Neutrophil (primary cell): ENCODE measurements around the gene MYO16.
"Not testable (repeated sequence)": the region's sequence is repeated elsewhere in the genome, so short reads cannot be mapped to it uniquely, and the experiment has no call there.

Experiments used
- H3K27ac ChIP-seq: fragments of 200-600 bp; sonication (generic); 2 replicates; pipeline ENCODE4 v1.5.1; 2016; ENCODE audit warnings: mild to moderate bottlenecking, moderate library complexity
- H3K27me3 ChIP-seq: fragments of 200-600 bp; sonication (generic); 2 replicates; pipeline ENCODE4 v1.6.0; 2016; ENCODE audit warnings: mild to moderate bottlenecking
- H3K36me3 ChIP-seq: fragments of 200-600 bp; sonication (generic); 2 replicates; pipeline ENCODE4 v1.5.1; 2017
- H3K4me1 ChIP-seq, 2 experiments: fragments of 200-600 bp in 1 of 2; sonication (generic) in 1 of 2; 1 replicate in 1 of 2; 2 replicates in 1 of 2; pipeline versions ENCODE4 v1.5.1 to v1.6.1; 2013 to 2016; ENCODE audit warnings: low read depth in 1 of 2, low read length in 1 of 2, mild to moderate bottlenecking in 1 of 2, moderate library complexity in 1 of 2; ENCODE audit not compliant: control insufficient read depth in 1 of 2, insufficient read depth in 1 of 2
- H3K4me3 ChIP-seq, 2 experiments: fragments of 200-600 bp in 1 of 2; sonication (generic) in 1 of 2; 1 replicate in 1 of 2; 2 replicates in 1 of 2; pipeline ENCODE4 v1.5.1; 2013 to 2016; ENCODE audit warnings: low read depth in 1 of 2, low read length in 1 of 2, mild to moderate bottlenecking in 1 of 2, moderate library complexity in 1 of 2
- H3K9me3 ChIP-seq: fragments of 200-600 bp; sonication (generic); 2 replicates; pipeline ENCODE4 v1.5.1; 2016
- TF ChIP-seq, protein P1 (sequence below): fragments of 200-600 bp; sonication (generic); IDR thresholded peaks from 2 replicates; pipeline ENCODE4 v1.5.1; 2016; ENCODE audit warnings: antibody characterized with exemption

Gene MYO16

DNA sequence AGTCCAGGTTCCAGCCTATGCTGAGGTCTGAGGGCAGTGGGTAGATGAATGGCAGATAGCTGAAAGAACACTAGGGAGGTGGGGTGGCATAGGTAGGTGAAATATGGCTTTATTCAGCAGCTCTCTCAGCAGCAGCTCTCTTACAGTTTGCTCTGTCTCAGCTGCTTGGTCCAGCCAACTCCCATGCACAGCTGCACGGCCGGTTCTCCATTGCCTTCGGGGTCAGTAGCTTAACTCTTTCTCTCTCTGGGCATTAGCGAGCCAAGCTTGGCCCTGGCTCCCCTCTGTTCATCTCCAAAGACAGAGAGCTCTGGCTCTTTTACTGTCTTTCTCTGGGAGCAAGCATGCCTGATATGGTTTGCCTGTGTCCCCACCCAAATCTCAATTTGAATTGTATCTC, 151.9 kb downstream of the MYO16 start:
- Histone ChIP-seq H3K27me3 (no peaks in the 10 kb centered on the region), H3K9me3 (no peaks in the 10 kb centered on the region), H3K36me3 (no peaks in the 10 kb centered on the region), H3K27ac (no peak overlapping the region), H3K4me3 (no peak overlapping the region), H3K4me1 (no peaks in the 10 kb centered on the region)
- TF ChIP-seq, protein P1, sequence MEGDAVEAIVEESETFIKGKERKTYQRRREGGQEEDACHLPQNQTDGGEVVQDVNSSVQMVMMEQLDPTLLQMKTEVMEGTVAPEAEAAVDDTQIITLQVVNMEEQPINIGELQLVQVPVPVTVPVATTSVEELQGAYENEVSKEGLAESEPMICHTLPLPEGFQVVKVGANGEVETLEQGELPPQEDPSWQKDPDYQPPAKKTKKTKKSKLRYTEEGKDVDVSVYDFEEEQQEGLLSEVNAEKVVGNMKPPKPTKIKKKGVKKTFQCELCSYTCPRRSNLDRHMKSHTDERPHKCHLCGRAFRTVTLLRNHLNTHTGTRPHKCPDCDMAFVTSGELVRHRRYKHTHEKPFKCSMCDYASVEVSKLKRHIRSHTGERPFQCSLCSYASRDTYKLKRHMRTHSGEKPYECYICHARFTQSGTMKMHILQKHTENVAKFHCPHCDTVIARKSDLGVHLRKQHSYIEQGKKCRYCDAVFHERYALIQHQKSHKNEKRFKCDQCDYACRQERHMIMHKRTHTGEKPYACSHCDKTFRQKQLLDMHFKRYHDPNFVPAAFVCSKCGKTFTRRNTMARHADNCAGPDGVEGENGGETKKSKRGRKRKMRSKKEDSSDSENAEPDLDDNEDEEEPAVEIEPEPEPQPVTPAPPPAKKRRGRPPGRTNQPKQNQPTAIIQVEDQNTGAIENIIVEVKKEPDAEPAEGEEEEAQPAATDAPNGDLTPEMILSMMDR: no peak

DNA sequence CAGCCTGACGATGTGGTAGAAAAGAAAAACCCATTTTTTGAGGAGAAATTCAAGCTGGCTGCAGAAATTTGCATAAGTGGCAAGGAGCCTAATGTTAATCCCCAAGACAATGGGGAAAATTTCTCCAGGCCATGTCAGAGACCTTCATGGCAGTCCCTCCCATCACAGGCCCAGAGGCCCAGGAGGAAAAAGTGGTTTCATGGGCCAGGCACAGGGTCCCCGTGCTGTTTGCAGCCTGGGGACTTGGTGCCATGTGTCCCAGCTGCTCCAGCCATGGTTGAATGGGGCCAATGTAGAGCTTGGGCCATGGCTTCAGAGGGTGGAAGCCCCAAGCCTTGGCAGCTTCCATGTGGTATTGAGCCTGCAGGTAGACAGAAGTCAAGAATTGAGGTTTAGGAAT, 153.1 kb downstream of the MYO16 start:
- H3K9me3 ChIP-seq, H3K4me3 ChIP-seq, H3K27me3 ChIP-seq, H3K4me1 ChIP-seq, H3K36me3 ChIP-seq, H3K27ac ChIP-seq: not testable (repeated sequence)

DNA sequence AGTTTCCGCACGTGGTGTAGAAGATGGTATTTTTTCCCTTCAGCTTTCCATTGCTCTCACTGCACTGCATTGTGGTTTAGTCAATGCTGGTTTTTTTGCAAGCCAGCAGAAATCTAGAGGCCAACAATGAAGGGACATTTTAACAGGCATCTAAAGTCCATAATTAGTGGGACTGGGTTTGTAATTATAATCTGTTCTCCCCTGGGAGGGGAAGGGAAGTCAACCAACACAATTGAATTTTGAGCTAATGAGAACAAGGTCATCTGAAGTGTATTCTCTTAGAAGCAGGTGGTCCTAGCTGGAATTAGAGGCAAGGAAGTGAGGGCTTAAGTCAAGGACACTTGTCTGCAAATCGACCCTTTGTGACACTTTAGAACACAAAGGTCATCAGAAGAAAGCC, 156.4 kb downstream of the MYO16 start:
- H3K4me3 ChIP-seq: no peak overlapping the region
- no peaks in the 10 kb centered on the region for H3K27me3 ChIP-seq
- no peaks in the 10 kb centered on the region for H3K4me1 ChIP-seq
- H3K9me3 ChIP-seq: no peaks in the 10 kb centered on the region
- TF ChIP-seq, protein P1: no peak
- H3K27ac ChIP-seq: no peak overlapping the region
- no peaks in the 10 kb centered on the region for H3K36me3 ChIP-seq

DNA sequence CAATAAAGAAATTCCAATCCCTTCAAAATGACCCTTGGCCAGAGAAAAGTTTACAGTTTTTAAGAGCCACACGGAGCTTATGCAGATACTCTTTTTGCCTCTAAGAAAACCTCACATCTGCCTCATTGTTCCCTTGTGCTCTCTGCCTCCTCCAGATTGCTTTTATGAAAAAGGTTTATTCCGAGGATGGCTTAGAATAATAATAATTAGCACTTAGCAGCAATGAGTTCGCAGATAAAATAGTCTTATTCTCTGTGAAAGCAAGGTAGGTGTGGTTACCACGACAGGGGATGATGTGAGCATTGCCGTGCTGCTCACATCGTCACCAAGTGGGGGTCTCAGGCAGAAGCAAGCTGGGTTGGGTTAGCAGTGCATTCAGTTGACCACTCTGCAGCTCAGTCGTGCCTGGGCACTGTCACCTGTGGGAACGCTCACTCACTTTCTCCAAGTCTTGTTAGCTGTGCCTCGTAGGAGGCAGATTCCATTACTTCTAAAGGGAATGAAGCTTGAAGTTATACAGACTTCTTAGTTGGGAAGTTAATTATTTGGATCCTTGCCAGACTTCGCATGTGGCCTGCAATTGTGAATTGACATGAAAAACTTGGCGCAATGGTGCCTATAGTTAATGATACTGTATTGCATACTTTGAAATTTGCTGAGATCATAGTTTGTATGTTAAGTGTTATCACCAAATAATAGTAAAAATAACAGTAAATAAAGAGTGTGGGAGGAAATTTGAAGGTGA, 157.2 kb downstream of the MYO16 start:
- Histone ChIP-seq H3K9me3 (no peaks in the 10 kb centered on the region), H3K4me1 (no peaks in the 10 kb centered on the region), H3K36me3 (no peaks in the 10 kb centered on the region), H3K4me3 (no peak overlapping the region), H3K27ac (no peak overlapping the region), H3K27me3 (no peaks in the 10 kb centered on the region)
- TF ChIP-seq, protein P1: no peak

DNA sequence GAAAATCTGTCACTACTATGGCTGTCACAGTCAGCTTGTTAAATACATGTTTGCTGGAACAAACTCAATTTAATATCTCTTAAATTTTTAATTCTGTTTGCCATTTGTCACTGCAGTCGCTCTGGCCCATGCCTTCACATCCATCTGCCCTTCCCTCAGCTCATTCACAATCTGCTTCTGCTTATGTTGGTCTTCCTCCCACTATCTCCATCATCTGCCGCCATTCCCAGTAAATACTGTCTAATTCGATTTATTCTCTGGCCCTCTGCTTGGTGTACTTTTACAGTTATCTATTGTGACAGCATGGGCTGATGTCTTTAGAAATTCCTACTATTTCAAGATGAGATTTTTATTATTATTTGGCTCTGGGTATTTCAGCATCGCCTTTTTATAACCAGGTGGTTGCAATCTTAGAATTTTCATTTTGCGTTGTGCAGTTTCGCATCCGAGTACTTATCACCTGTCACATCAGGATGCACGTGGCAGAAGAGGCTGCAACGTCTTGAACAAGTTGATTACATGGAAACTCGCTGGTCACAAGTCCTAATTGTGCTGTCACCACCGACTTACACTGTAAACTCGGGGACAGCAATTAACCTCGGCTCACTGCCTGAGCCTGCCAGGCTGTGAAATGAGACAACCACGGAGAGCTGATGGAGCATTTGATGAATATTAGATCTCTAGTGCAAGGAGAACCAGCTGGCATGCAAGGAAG, 158.4 kb downstream of the MYO16 start:
- Histone ChIP-seq H3K4me1 (no peaks in the 10 kb centered on the region), H3K9me3 (no peaks in the 10 kb centered on the region), H3K27me3 (no peaks in the 10 kb centered on the region), H3K4me3 (no peak overlapping the region), H3K36me3 (no peaks in the 10 kb centered on the region), H3K27ac (no peak overlapping the region)
- TF ChIP-seq, protein P1: no peak

DNA sequence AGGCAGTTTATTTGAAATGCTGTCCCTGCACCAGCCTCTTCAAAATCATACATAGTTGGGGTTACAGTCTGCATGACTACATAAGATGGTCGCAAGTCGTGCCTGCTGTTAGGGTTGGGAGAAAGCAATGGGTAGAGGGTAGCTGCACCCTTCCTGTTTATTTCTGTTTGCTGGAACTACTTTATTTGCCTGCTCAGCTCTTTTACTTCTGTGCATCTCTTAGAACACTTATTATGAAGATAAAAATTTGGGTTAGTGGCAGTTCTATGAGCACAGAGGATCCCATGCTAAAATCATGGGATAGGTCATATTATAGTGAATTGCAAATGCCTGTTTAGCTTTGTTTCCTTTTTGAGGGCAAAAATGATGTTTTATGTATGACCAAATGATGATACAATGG, 160.1 kb downstream of the MYO16 start:
- TF ChIP-seq, protein P1: no peak
- H3K4me1 ChIP-seq: no peaks in the 10 kb centered on the region
- H3K9me3 ChIP-seq: no peaks in the 10 kb centered on the region
- H3K4me3 ChIP-seq: no peak overlapping the region
- no peaks in the 10 kb centered on the region for H3K36me3 ChIP-seq
- H3K27me3 ChIP-seq: no peaks in the 10 kb centered on the region
- H3K27ac ChIP-seq: no peak overlapping the region
